Large intestine (tissue), 3 donors: ENCODE data around the gene BLOC1S5. TPM values are rescaled to one million over a fixed set of nuclear protein-coding genes. Genes with fewer than 3 reads are reported as not detected.

Experiments
- DNase-seq, 2 donors: peaks; one replicate each; pipeline versions ENCODE4 v3.0.0 to v3.0.0-alpha.2; 2013
- H3K27ac ChIP-seq: one replicate; pipeline ENCODE4 v1.5.1; 2013; ENCODE audit warnings: low read length
- H3K27me3 ChIP-seq: 2 replicates; pipeline ENCODE4 v1.6.1; 2013; ENCODE audit warnings: low read length; ENCODE audit not compliant: control insufficient read depth, insufficient read depth
- H3K36me3 ChIP-seq: 2 replicates; pipeline ENCODE4 v1.6.1; 2013; ENCODE audit warnings: low read length; ENCODE audit not compliant: control insufficient read depth, insufficient read depth
- H3K4me1 ChIP-seq: one replicate; pipeline ENCODE4 v1.6.1; 2013; ENCODE audit warnings: low read length; ENCODE audit not compliant: control insufficient read depth, insufficient read depth
- H3K4me3 ChIP-seq: one replicate; pipeline ENCODE4 v1.5.1; 2013; ENCODE audit warnings: low read length
- H3K9me3 ChIP-seq: one replicate; pipeline ENCODE4 v1.6.1; 2013; ENCODE audit warnings: mild to moderate bottlenecking, low read depth, low read length, moderate library complexity; ENCODE audit not compliant: control insufficient read depth
- WGBS: methylation state at CpG from one replicate; pipeline ENCODE4 v1.1.5; 2013; ENCODE audit warnings: low lambda C conversion rate; ENCODE audit not compliant: insufficient coverage; 5-methylcytosine and 5-hydroxymethylcytosine counted together
- polyA plus RNA-seq: library from polyadenylated mRNA; unstranded; fragments of 120-200 nt; gene quantifications from one replicate; pipeline ENCODE4 v1.2.1, GENCODE V29; 2013

The BLOC1S5 gene
- polyA plus RNA-seq, 1 donor: 14.2 TPM

DNA sequence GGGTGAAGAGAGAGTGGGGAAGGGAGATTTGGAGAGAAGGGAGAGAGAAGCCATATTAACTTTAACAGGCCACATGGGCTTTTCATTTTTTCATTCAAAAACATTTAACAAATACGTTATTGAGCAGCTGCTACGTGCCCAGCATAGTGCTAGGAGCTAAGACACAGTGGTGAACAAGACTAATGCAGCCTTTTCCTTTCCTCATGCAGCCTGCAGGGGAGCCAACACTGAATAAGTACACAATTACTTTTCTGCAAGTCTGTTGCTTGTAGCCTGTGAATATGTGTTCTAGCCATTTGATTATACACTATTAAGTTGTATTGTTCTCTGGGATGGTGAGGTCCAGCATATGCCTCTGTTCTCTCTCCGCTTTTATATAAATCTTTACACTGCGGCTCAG is 1.9 kb upstream of the BLOC1S5 start:
- no peak for DNase-seq
- Histone ChIP-seq H3K36me3 (peaks cover 6% of the 10 kb centered on the region), H3K4me3 (no peak overlapping the region), H3K27ac (no peak overlapping the region), H3K27me3 (no peaks in the 10 kb centered on the region), H3K4me1 (peaks cover 11% of the 10 kb centered on the region), H3K9me3 (no peaks in the 10 kb centered on the region)
- 100% methylated on average over 1 of the region's 4 CpGs for WGBS

DNA sequence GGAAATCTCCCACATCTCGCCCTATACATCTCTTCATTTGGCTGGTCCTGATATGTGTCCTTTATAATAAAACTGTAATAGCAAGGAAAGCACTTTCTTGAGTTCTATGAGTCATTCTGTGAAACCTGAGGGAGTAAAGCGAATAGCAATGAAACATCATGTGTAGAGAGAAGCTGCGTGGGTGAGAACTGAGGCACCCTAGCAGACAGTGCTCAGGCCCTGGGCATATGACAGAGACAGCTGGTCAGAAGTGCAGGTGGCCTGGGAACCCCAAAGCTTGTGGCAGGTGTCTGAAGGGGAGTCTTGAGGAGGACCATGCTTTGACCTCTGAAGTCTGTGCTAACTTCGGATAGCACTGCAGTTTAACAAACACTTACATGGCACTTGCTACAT is 1.3 kb upstream of the BLOC1S5 start:
- peaks cover 11% of the 10 kb centered on the region for H3K4me1 ChIP-seq
- 100% methylated on average over 1 of the region's 4 CpGs for WGBS
- H3K27ac ChIP-seq: peak overlapping the region; percentile 95

GRCh38 chr6:8064638-8065518 is 689 bp upstream of the BLOC1S5 start:
- H3K27me3 ChIP-seq: no peaks in the 10 kb centered on the region
- H3K4me3 ChIP-seq: peak overlapping the region; percentile 91
- H3K9me3 ChIP-seq: no peaks in the 10 kb centered on the region
- 8% methylated on average over 2 of the region's 7 CpGs for WGBS
- H3K27ac ChIP-seq: peak overlapping the region; percentile 95
- DNase-seq: peak; percentile 55 to 86
- peaks cover 11% of the 10 kb centered on the region for H3K4me1 ChIP-seq
- H3K36me3 ChIP-seq: peaks cover 10% of the 10 kb centered on the region

More for the DNA sequence above, 1.3 kb upstream of the BLOC1S5 start:
- H3K9me3 ChIP-seq: no peaks in the 10 kb centered on the region
- peak in 1 of 2 donors; percentile 7 for DNase-seq
- peaks cover 6% of the 10 kb centered on the region for H3K36me3 ChIP-seq
- H3K4me3 ChIP-seq: no peak overlapping the region
- H3K27me3 ChIP-seq: no peaks in the 10 kb centered on the region

GRCh38 chr6:8061736-8062135 is 2.5 kb downstream of the BLOC1S5 start:
- no peak overlapping the region for H3K27ac ChIP-seq
- H3K36me3 ChIP-seq: peaks cover 20% of the 10 kb centered on the region
- H3K4me1 ChIP-seq: peaks cover 11% of the 10 kb centered on the region
- no peaks in the 10 kb centered on the region for H3K27me3 ChIP-seq
- H3K4me3 ChIP-seq: no peak overlapping the region
- H3K9me3 ChIP-seq: no peaks in the 10 kb centered on the region
- DNase-seq: peak in 1 of 2 donors; percentile 4
- 67% methylated on average over 2 of the region's 4 CpGs for WGBS

DNA sequence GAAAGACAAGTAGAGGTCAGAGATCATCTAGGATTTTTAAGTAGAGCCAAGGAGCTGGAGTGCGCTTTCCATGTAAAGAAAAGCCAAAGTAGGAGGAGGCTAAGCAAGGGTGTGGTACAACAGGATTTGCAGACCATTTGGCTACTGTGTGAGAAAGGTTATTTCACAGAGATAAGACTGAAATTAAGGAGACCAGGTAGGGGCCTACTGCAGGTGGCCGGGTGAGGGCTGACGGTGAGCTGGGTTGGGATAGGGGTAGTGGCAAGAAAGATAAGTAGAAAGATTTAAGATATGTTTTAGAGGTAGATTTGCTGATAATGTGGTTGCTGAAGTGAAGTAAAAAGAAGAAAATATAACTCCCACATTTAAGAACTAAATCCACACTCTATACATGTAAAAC is 3.8 kb downstream of the BLOC1S5 start:
- Histone ChIP-seq H3K36me3 (peaks cover 30% of the 10 kb centered on the region), H3K9me3 (no peaks in the 10 kb centered on the region), H3K27ac (no peak overlapping the region), H3K27me3 (no peaks in the 10 kb centered on the region), H3K4me3 (no peak overlapping the region), H3K4me1 (peaks cover 6% of the 10 kb centered on the region)
- DNase-seq: no peak
- 60% methylated on average over 1 of the region's 3 CpGs for WGBS

DNA sequence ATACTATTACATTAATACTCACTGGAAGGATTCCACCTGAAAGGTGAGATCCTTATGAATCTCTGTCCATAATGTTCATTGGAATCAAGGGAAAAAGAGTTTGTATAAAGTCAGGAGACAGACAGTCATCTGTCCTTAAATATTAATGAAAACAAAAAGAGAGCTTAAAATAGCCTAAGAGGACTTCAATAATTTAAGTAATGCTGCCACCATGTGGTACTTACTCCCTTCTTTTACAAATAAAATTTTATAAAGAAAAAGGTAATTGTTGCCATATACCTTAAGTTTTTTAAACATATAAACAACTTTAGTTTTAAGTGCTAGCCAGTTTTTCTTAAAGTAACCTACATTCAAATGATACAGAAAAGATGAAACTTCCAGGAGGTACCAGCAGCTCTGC is 5.1 kb downstream of the BLOC1S5 start:
- H3K27me3 ChIP-seq: no peaks in the 10 kb centered on the region
- no peak overlapping the region for H3K27ac ChIP-seq
- H3K4me3 ChIP-seq: no peak overlapping the region
- H3K9me3 ChIP-seq: no peaks in the 10 kb centered on the region
- no peak for DNase-seq
- no peaks in the 10 kb centered on the region for H3K4me1 ChIP-seq
- H3K36me3 ChIP-seq: peaks cover 30% of the 10 kb centered on the region

DNA sequence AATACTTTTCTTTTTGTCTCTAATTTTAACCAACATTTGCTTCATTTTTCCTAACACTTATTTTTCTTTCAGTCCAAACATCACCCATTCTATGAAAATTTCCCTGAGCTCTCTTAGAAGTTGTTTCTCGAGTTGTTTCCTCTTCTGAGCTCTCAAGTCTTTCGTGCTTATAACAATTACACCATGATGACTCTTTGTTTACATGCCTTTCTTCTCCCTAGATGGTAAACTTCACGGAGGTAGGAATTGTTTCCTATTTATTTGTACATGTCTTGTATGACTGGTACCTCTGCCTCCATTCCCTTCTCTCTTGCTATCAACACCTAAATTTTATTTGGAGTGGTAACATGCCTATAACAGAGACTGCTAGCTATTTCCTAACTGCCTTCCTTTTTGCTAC is 6.4 kb downstream of the BLOC1S5 start:
- Histone ChIP-seq H3K4me1 (no peaks in the 10 kb centered on the region), H3K4me3 (no peak overlapping the region), H3K27ac (no peak overlapping the region), H3K36me3 (peaks cover 32% of the 10 kb centered on the region), H3K9me3 (no peaks in the 10 kb centered on the region), H3K27me3 (no peaks in the 10 kb centered on the region)
- 52% methylated on average over 2 of the region's 3 CpGs for WGBS
- DNase-seq: no peak

DNA sequence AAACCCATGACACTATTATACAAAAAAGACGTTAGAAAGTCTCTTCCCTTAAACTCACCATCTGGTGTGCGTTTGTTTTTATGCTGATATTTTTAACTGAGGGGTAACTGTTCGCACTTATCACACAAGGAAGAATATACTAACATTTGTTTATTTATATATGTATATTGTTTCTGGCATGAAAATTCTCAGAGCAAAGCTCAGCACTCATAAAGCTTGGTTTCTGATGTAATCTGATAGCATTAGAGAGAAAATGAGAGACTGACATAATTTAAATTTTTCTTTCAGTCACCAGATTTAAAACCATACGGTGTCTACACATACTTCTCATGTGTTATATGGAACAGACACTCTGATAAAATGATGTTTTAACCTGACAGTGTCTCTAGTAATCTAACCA is 6.9 kb downstream of the BLOC1S5 start:
- DNase-seq: no peak
- H3K4me1 ChIP-seq: no peaks in the 10 kb centered on the region
- H3K36me3 ChIP-seq: peaks cover 32% of the 10 kb centered on the region
- no peak overlapping the region for H3K27ac ChIP-seq
- no peaks in the 10 kb centered on the region for H3K27me3 ChIP-seq
- no peaks in the 10 kb centered on the region for H3K9me3 ChIP-seq
- H3K4me3 ChIP-seq: no peak overlapping the region
- 60% methylated on average over 1 of the region's 4 CpGs for WGBS

- Histone ChIP-seq H3K27ac (no peak overlapping the region), H3K4me1 (no peaks in the 10 kb centered on the region), H3K36me3 (peaks cover 25% of the 10 kb centered on the region), H3K27me3 (no peaks in the 10 kb centered on the region), H3K4me3 (no peak overlapping the region), H3K9me3 (no peaks in the 10 kb centered on the region)
- no CpG with 5 or more reads among the region's 2 CpGs for WGBS
- no peak for DNase-seq
These were observed 9.9 kb downstream of the BLOC1S5 start for GRCh38 chr6:8054276-8054675.

GRCh38 chr6:8047541-8048292 is 16.5 kb downstream of the BLOC1S5 start:
- DNase-seq: no peak
- H3K9me3 ChIP-seq: no peaks in the 10 kb centered on the region
- WGBS: 94% methylated on average over 3 of the region's 3 CpGs
- H3K27me3 ChIP-seq: no peaks in the 10 kb centered on the region
- peaks cover 5% of the 10 kb centered on the region for H3K36me3 ChIP-seq
- no peak overlapping the region for H3K4me3 ChIP-seq
- H3K4me1 ChIP-seq: no peaks in the 10 kb centered on the region
- H3K27ac ChIP-seq: no peak overlapping the region
